22Rv1 (cell line): ENCODE results near the gene MISP.

Experiments used
- CTCF ChIP-seq: fragments of 450-650 bp; IDR thresholded peaks from 2 replicates; pipeline ENCODE4 v1.5.1; 2017; ENCODE audit warnings: mild to moderate bottlenecking
- ZFX ChIP-seq: fragments of 450-650 bp; IDR thresholded peaks from 2 replicates; pipeline ENCODE4 v1.6.1; 2017; ENCODE audit warnings: antibody characterized with exemption, borderline replicate concordance

DNA sequence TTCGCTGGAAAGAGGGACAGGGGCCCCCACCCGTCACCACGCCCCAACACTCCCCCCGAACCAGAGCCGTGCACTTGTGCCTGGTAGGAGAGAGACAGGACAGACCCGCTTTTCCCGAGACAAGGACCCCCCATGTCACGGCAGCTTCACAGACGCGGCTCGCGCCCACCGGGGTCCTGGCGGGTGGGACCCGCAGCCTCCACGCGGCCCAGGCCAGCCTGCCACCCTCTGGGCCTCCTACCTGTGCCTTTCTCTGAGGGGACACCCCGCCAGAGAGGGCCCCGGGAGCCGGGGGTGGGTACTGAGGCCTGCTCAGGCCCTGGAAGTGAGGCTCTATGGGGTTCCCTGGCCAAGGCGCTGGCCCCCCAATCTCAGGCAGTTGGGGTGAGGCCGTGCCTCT lies 4.0 kb upstream of the MISP start:
- TF ChIP-seq CTCF (no peak), ZFX (no peak)
